H1 (cell line): ENCODE data around the gene GABRD. TPM values are rescaled to one million over a fixed set of nuclear protein-coding genes. Genes with fewer than 3 reads are reported as not detected.

Experiments used
- BRCA1 ChIP-seq: IDR thresholded peaks from 2 replicates; pipeline ENCODE4 v1.6.1; 2012; ENCODE audit warnings: low read depth, low read length, improper control_type of control experiment
- CHD1 ChIP-seq: IDR thresholded peaks from 2 replicates; pipeline ENCODE4 v1.6.1; 2012; ENCODE audit warnings: low read depth, low read length, improper control_type of control experiment
- POLR2AphosphoS5 ChIP-seq: IDR thresholded peaks from 2 replicates; pipeline ENCODE4 v1.6.1; 2011; ENCODE audit warnings: low read depth, low read length
- polyA plus RNA-seq, 7 experiments: library from polyadenylated mRNA; depleted of rRNA in 3 of 7; stranded (reverse) in 5 of 7; unstranded in 2 of 7; fragments of >200 nt in 5 of 7; fragments of 200-250 nt in 2 of 7; gene quantifications; 1 replicate in 5 of 7; 2 replicates in 1 of 7; 4 replicates in 1 of 7; pipeline versions ENCODE4 v1.2.1 to v1.2.3, GENCODE V29; 2011 to 2013; ENCODE audit warnings: missing spikeins in 2 of 7, mixed read lengths in 2 of 7
- total RNA-seq: library from RNA; stranded (reverse); fragmentation: NEBNext Ultra II Directional; extraction: Animal tissue kit (Norgen Biotek cat#: 25700); gene quantifications from 2 replicates; pipeline ENCODE4 v1.2.1, GENCODE V29; 2021
- TF ChIP-seq, protein P1 (sequence below), 3 experiments: IDR thresholded peaks; 1 replicate in 2 of 3; 2 replicates in 1 of 3; pipeline versions ENCODE4 v1.5.1 to v1.6.1; 2011; ENCODE audit warnings: low read length in 3 of 3, mild to moderate bottlenecking in 3 of 3, inconsistent platforms in 2 of 3, low read depth in 1 of 3, moderate library complexity in 1 of 3; ENCODE audit not compliant: insufficient read depth in 1 of 3; ENCODE audit errors: control extremely low read depth in 1 of 3

The GABRD gene
- total and polyA plus RNA-seq, 2 of the 8 experiments (the other 6 are each of a cell fraction or from before 2014, with no cell fraction given), result 1.8 to 3.0 TPM

- TF ChIP-seq CHD1 (no peak), POLR2AphosphoS5 (no peak), BRCA1 (no peak)
- TF ChIP-seq, protein P1, sequence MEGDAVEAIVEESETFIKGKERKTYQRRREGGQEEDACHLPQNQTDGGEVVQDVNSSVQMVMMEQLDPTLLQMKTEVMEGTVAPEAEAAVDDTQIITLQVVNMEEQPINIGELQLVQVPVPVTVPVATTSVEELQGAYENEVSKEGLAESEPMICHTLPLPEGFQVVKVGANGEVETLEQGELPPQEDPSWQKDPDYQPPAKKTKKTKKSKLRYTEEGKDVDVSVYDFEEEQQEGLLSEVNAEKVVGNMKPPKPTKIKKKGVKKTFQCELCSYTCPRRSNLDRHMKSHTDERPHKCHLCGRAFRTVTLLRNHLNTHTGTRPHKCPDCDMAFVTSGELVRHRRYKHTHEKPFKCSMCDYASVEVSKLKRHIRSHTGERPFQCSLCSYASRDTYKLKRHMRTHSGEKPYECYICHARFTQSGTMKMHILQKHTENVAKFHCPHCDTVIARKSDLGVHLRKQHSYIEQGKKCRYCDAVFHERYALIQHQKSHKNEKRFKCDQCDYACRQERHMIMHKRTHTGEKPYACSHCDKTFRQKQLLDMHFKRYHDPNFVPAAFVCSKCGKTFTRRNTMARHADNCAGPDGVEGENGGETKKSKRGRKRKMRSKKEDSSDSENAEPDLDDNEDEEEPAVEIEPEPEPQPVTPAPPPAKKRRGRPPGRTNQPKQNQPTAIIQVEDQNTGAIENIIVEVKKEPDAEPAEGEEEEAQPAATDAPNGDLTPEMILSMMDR (IDR thresholded peaks at IDR 0.05; ENCODE audit: control extremely low read depth in 1 of 3, insufficient read depth in 1 of 3, low read depth in 1 of 3, low read length in 3 of 3), result no peak
These were observed 39.5 kb upstream of the GABRD start (continued) for GRCh38 chr1:1979482-1980165.
